CD8-positive, alpha-beta memory T cell (primary cell): ENCODE measurements around the gene PPAN. TPM values are rescaled to one million over a fixed set of nuclear protein-coding genes. Genes with fewer than 3 reads are reported as not detected.

Experiments used
- CTCF ChIA-PET: fragments of 350-600 bp; sonication (Branson Sonifier 250); formaldehyde crosslinking; loops from one replicate; lab custom pipeline; 2021; ENCODE audit warnings: antibody characterized with exemption; lab: Charles Lee
- POLR2A ChIA-PET: fragments of 350-600 bp; sonication (Branson Sonifier 250); formaldehyde crosslinking; loops from one replicate; lab custom pipeline; 2021; ENCODE audit warnings: antibody characterized with exemption; lab: Charles Lee
- DNase-seq, 5 donors: peaks; one replicate each; pipeline versions ENCODE4 v3.0.0 to v3.0.0-alpha.2; 2020 to 2022; ENCODE audit warnings: mixed read lengths in 1 of 5
- H3K27ac ChIP-seq: one replicate; pipeline ENCODE4 v1.7.0; 2013; ENCODE audit warnings: low read depth, mild to moderate bottlenecking, low read length, moderate library complexity
- H3K27me3 ChIP-seq: 2 replicates; pipeline ENCODE4 v1.7.0; 2013; ENCODE audit warnings: low read length, mild to moderate bottlenecking; ENCODE audit not compliant: insufficient read depth, poor library complexity, severe bottlenecking
- H3K36me3 ChIP-seq: 2 replicates; pipeline ENCODE4 v1.7.0; 2013; ENCODE audit warnings: mild to moderate bottlenecking, low read length, moderate library complexity; ENCODE audit not compliant: insufficient read depth
- H3K4me1 ChIP-seq: 2 replicates; pipeline ENCODE4 v1.7.0; 2013; ENCODE audit warnings: mild to moderate bottlenecking, low read length, moderate library complexity; ENCODE audit not compliant: insufficient read depth
- H3K4me3 ChIP-seq: 2 replicates; pipeline ENCODE4 v1.7.0; 2013; ENCODE audit warnings: mild to moderate bottlenecking, low read length
- H3K9me3 ChIP-seq: 2 replicates; pipeline ENCODE4 v1.7.0; 2013; ENCODE audit warnings: mild to moderate bottlenecking, low read length
- H3K27ac Mint-ChIP-seq, 8 donors: one replicate each; pipeline ENCODE4 v1.8.0; 2020 to 2021; ENCODE audit warnings: mixed read lengths in 8 of 8, mild to moderate bottlenecking in 6 of 8, inconsistent platforms in 3 of 8, moderate library complexity in 3 of 8
- H3K27me3 Mint-ChIP-seq, 2 donors: one replicate each; pipeline ENCODE4 v1.8.0; 2020 to 2021; ENCODE audit warnings: mixed read lengths in 2 of 2, mild to moderate bottlenecking in 1 of 2, moderate library complexity in 1 of 2
- H3K36me3 Mint-ChIP-seq, 3 donors: one replicate each; pipeline ENCODE4 v1.8.0; 2020 to 2021; ENCODE audit warnings: mixed read lengths in 3 of 3, inconsistent platforms in 1 of 3, mild to moderate bottlenecking in 1 of 3
- H3K4me1 Mint-ChIP-seq, 3 donors: one replicate each; pipeline ENCODE4 v1.8.0; 2020 to 2021; ENCODE audit warnings: mixed read lengths in 3 of 3, inconsistent platforms in 1 of 3, mild to moderate bottlenecking in 1 of 3
- H3K4me3 Mint-ChIP-seq, 7 donors: one replicate each; pipeline ENCODE4 v1.8.0; 2020 to 2021; ENCODE audit warnings: mixed read lengths in 7 of 7, mild to moderate bottlenecking in 6 of 7, moderate library complexity in 4 of 7, inconsistent platforms in 2 of 7
- H3K9me3 Mint-ChIP-seq, 5 donors: one replicate each; pipeline ENCODE4 v1.8.0; 2020 to 2022; ENCODE audit warnings: mixed read lengths in 5 of 5, mild to moderate bottlenecking in 3 of 5, moderate library complexity in 2 of 5, inconsistent platforms in 1 of 5
- polyA plus RNA-seq: library from polyadenylated mRNA; unstranded; fragments of 300-500 nt; fragmentation: Illumina TruSeq; gene quantifications from one replicate; pipeline ENCODE4 v1.2.3, GENCODE V29; 2021
- total RNA-seq, 2 experiments: library from RNA; stranded (reverse); gene quantifications; one replicate each; pipeline ENCODE4 v1.2.3, GENCODE V29; 2021

Gene PPAN
- total and polyA plus RNA-seq, 3 experiments from 2014 or later, result 47.4 to 284 (median 273) TPM

GRCh38 chr19:10104665-10105508 is 1.3 kb upstream of the PPAN start:
- peak overlapping the region; percentile 93 to 99 (median 98) for H3K27ac Mint-ChIP-seq
- Histone ChIP-seq H3K27me3 (no peaks in the 10 kb centered on the region), H3K27ac (peak overlapping the region; percentile 91), H3K36me3 (peaks cover 27% of the 10 kb centered on the region), H3K4me3 (peak overlapping the region; percentile 29), H3K4me1 (peaks cover 67% of the 10 kb centered on the region), H3K9me3 (no peaks in the 10 kb centered on the region)
- H3K9me3 Mint-ChIP-seq, result peaks cover 0 to 2% (median 0%) of the 10 kb centered on the region in 5 donors
- H3K4me1 Mint-ChIP-seq, result peaks cover 48 to 78% (median 60%) of the 10 kb centered on the region in 3 donors
- DNase-seq, result peak; percentile 75 to 94 (median 80)
- ChIA-PET POLR2A (interaction anchor here (0.7 to 4.4 kb wide), 4 partner anchors 9 to 336 kb away, joined by 5 to 36 read pairs (median 10); partner anchors contain the start of gene ZNF846), CTCF (interaction anchor here (0.9 to 11.6 kb wide), 5 partner anchors 8 to 275 kb away, joined by 3 to 194 read pairs (median 5); partner anchors contain the start of genes P2RY11, PPAN and TYK2)
- peaks cover 0 to 33% (median 6%) of the 10 kb centered on the region in 3 donors for H3K36me3 Mint-ChIP-seq
- H3K27me3 Mint-ChIP-seq, result no peaks in the 10 kb centered on the region
- peak overlapping the region; percentile 78 to 90 (median 84) for H3K4me3 Mint-ChIP-seq

GRCh38 chr19:10105509-10106099 is 558 bp upstream of the PPAN start:
- Mint-ChIP-seq H3K4me1 (peaks cover 47 to 80% (median 60%) of the 10 kb centered on the region in 3 donors), H3K27ac (peak overlapping the region; percentile 93 to 99 (median 98)), H3K36me3 (peaks cover under 1 to 38% (median 6%) of the 10 kb centered on the region in 3 donors), H3K4me3 (peak overlapping the region; percentile 78 to 90 (median 84)), H3K9me3 (peaks cover 0 to 2% (median 0%) of the 10 kb centered on the region in 5 donors), H3K27me3 (no peaks in the 10 kb centered on the region)
- H3K9me3 ChIP-seq, result no peaks in the 10 kb centered on the region
- peaks cover 33% of the 10 kb centered on the region for H3K36me3 ChIP-seq
- DNase-seq, result peak in 4 of 5 donors; percentile 61 to 88 (median 70)
- H3K27me3 ChIP-seq, result no peaks in the 10 kb centered on the region
- peaks cover 63% of the 10 kb centered on the region for H3K4me1 ChIP-seq
- ChIA-PET CTCF (interaction anchor here (1.0 to 14.2 kb wide), 6 partner anchors 6 to 144 kb away, joined by 3 to 194 read pairs (median 7); partner anchors contain the start of genes ANGPTL6, P2RY11 and PPAN), POLR2A (interaction anchor here (0.8 to 4.4 kb wide), 4 partner anchors 9 to 164 kb away, joined by 3 to 36 read pairs (median 8); partner anchors contain the start of gene EIF3G)
- peak overlapping the region; percentile 91 for H3K27ac ChIP-seq
- peak overlapping the region; percentile 32 for H3K4me3 ChIP-seq

- H3K4me3 Mint-ChIP-seq, result peak overlapping the region; percentile 78 to 91 (median 84)
- Histone ChIP-seq H3K27me3 (no peaks in the 10 kb centered on the region), H3K4me1 (peaks cover 69% of the 10 kb centered on the region), H3K9me3 (no peaks in the 10 kb centered on the region), H3K4me3 (peak overlapping the region; percentile 63), H3K27ac (peak overlapping the region; percentile 91), H3K36me3 (peaks cover 35% of the 10 kb centered on the region)
- no peaks in the 10 kb centered on the region for H3K9me3 Mint-ChIP-seq
- H3K27ac Mint-ChIP-seq, result peak overlapping the region; percentile 93 to 98 (median 96)
- ChIA-PET POLR2A (interaction anchor here (0.7 to 4.4 kb wide), 5 partner anchors 10 to 190 kb away, joined by 3 to 36 read pairs (median 4); no protein-coding TSS in a partner anchor), CTCF (interaction anchor here (0.6 to 14.2 kb wide), 5 partner anchors 8 to 142 kb away, joined by 3 to 194 read pairs (median 4); partner anchors contain the start of gene ANGPTL6)
- peaks cover 3 to 48% (median 6%) of the 10 kb centered on the region in 3 donors for H3K36me3 Mint-ChIP-seq
- H3K4me1 Mint-ChIP-seq, result peaks cover 54 to 84% (median 64%) of the 10 kb centered on the region in 3 donors
- H3K27me3 Mint-ChIP-seq, result peaks cover 0 to 2% of the 10 kb centered on the region in 2 donors
- no peak for DNase-seq
These were observed 1.1 kb downstream of the PPAN start for GRCh38 chr19:10107254-10107653.

- Mint-ChIP-seq H3K36me3 (peaks cover 3 to 50% (median 6%) of the 10 kb centered on the region in 3 donors), H3K9me3 (no peaks in the 10 kb centered on the region), H3K4me1 (peaks cover 54 to 84% (median 64%) of the 10 kb centered on the region in 3 donors), H3K27ac (peak overlapping the region; percentile 74 to 98 (median 96)), H3K27me3 (peaks cover 0 to 5% of the 10 kb centered on the region in 2 donors), H3K4me3 (peak overlapping the region; percentile 36 to 91 (median 82))
- Histone ChIP-seq H3K27me3 (no peaks in the 10 kb centered on the region), H3K4me1 (peaks cover 69% of the 10 kb centered on the region), H3K4me3 (no peak overlapping the region), H3K27ac (peak overlapping the region; percentile 91), H3K36me3 (peaks cover 35% of the 10 kb centered on the region), H3K9me3 (no peaks in the 10 kb centered on the region)
- DNase-seq, result no peak
- ChIA-PET CTCF (interaction anchor here (0.6 to 14.2 kb wide), 7 partner anchors 8 to 142 kb away, joined by 3 to 194 read pairs (median 4); partner anchors contain the start of gene ANGPTL6), POLR2A (interaction anchor here (0.9 to 4.4 kb wide), 4 partner anchors 9 to 13 kb away, joined by 3 to 36 read pairs (median 8); no protein-coding TSS in a partner anchor)
These were observed 1.7 kb downstream of the PPAN start for GRCh38 chr19:10107817-10108367.

GRCh38 chr19:10109528-10109927 is 3.4 kb downstream of the PPAN start:
- ChIA-PET POLR2A (no interaction called here), CTCF (interaction anchor here (0.8 to 14.2 kb wide), 4 partner anchors 9 to 833 kb away, joined by 3 to 194 read pairs (median 8); partner anchors contain the start of gene ANGPTL6)
- Mint-ChIP-seq H3K36me3 (peaks cover 3 to 59% (median 6%) of the 10 kb centered on the region in 3 donors), H3K9me3 (no peaks in the 10 kb centered on the region), H3K27ac (peak overlapping the region in 7 of 8 donors; percentile 17 to 81 (median 75)), H3K27me3 (peaks cover 0 to 5% of the 10 kb centered on the region in 2 donors), H3K4me1 (peaks cover 55 to 87% (median 58%) of the 10 kb centered on the region in 3 donors), H3K4me3 (peak overlapping the region in 3 of 7 donors; percentile 6 to 38 (median 37))
- no peaks in the 10 kb centered on the region for H3K27me3 ChIP-seq
- peak in 1 of 5 donors; percentile 45 for DNase-seq
- H3K36me3 ChIP-seq, result peaks cover 35% of the 10 kb centered on the region
- H3K27ac ChIP-seq, result no peak overlapping the region
- no peak overlapping the region for H3K4me3 ChIP-seq
- no peaks in the 10 kb centered on the region for H3K9me3 ChIP-seq
- H3K4me1 ChIP-seq, result peaks cover 68% of the 10 kb centered on the region

- peaks cover 60% of the 10 kb centered on the region for H3K4me1 ChIP-seq
- H3K27ac ChIP-seq, result no peak overlapping the region
- POLR2A ChIA-PET, result no interaction called here
- CTCF ChIA-PET, result interaction anchor here (1.1 to 14.2 kb wide), 3 partner anchors 8 to 32 kb away, joined by 6 to 194 read pairs (median 11); partner anchors contain the start of gene ANGPTL6
- peaks cover 3 to 67% (median 6%) of the 10 kb centered on the region in 3 donors for H3K36me3 Mint-ChIP-seq
- peak overlapping the region; percentile 57 to 80 (median 68) for H3K4me3 Mint-ChIP-seq
- peaks cover 0 to 5% of the 10 kb centered on the region in 2 donors for H3K27me3 Mint-ChIP-seq
- no peaks in the 10 kb centered on the region for H3K27me3 ChIP-seq
- peak overlapping the region; percentile 75 to 98 (median 94) for H3K27ac Mint-ChIP-seq
- no peaks in the 10 kb centered on the region for H3K9me3 Mint-ChIP-seq
- H3K4me3 ChIP-seq, result no peak overlapping the region
- peaks cover 37% of the 10 kb centered on the region for H3K36me3 ChIP-seq
- H3K4me1 Mint-ChIP-seq, result peaks cover 48 to 85% (median 50%) of the 10 kb centered on the region in 3 donors
- H3K9me3 ChIP-seq, result no peaks in the 10 kb centered on the region
- peak in 1 of 5 donors; percentile 52 for DNase-seq
These were observed 4.2 kb downstream of the PPAN start for GRCh38 chr19:10110076-10110971.
